ENCODE results near the gene ZDHHC5.
A peak's percentile ranks its signal among the peaks of the same experiment; 100 is the strongest.

The ZDHHC5 gene

DNA sequence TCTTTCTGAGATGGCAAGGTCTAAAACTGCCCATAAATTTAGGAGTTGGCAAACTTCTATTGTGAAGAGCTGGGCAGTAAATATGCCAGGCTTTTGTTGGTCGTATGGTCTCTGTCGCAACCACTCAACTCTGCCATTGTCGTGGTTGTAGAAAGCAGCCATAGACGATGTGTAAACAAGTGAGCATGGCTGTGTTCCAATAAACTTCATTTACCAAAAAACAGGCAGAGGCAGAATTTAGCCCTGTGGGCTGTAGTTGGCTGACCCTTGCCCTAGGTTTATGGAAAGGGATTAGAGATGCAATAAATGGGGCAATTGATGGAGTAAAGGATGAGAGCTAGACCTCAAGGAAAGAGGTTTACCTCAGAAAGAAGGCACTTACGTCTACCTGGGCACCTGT is 35.8 kb upstream of the ZDHHC5 start:
- no peak overlapping the region for H3K4me3 ChIP-seq (ENCODE audit: low read depth, low read length)
- H3K9ac ChIP-seq (ENCODE audit: low read length): no peak overlapping the region
- H2AFZ ChIP-seq (ENCODE audit: insufficient read depth, low read length, poor library complexity): no peak overlapping the region
- no peak overlapping the region for H4K91ac ChIP-seq (ENCODE audit: low read depth, low read length)
- no peak overlapping the region for H3K4ac ChIP-seq (ENCODE audit: low read depth, low read length)
- no peak overlapping the region for H2BK120ac ChIP-seq (ENCODE audit: insufficient read depth, low read length, poor library complexity)
- H3K79me1 ChIP-seq (ENCODE audit: low read length): no peaks in the 10 kb centered on the region
- H2BK5ac ChIP-seq (ENCODE audit: low read depth, low read length, poor library complexity): no peak overlapping the region
- no peak overlapping the region for H3K18ac ChIP-seq (ENCODE audit: low read length)
- H3K27me3 ChIP-seq (ENCODE audit: insufficient read depth, low read length): no peaks in the 10 kb centered on the region
- H4K8ac ChIP-seq (ENCODE audit: low read depth, low read length): no peak overlapping the region
- DNase-seq: no peak
- no peak overlapping the region for H3K4me2 ChIP-seq (ENCODE audit: low read length)
- peaks cover 3 to 5% of the 10 kb centered on the region in 2 experiments for H3K4me1 ChIP-seq (ENCODE audit: control insufficient read depth in 1 of 2, insufficient read depth in 2 of 2, low read length in 2 of 2)
- H3K79me2 ChIP-seq (ENCODE audit: control insufficient read depth, insufficient read depth, low read length, poor library complexity): no peaks in the 10 kb centered on the region
- H3K14ac ChIP-seq (ENCODE audit: low read length): no peak overlapping the region
- no peaks in the 10 kb centered on the region for H3K9me3 ChIP-seq (ENCODE audit: insufficient read depth, low read depth, low read length)
- no peak overlapping the region for H2BK12ac ChIP-seq (ENCODE audit: low read length)
- H2AK5ac ChIP-seq (ENCODE audit: low read length): no peak overlapping the region
- no peaks in the 10 kb centered on the region for H3K36me3 ChIP-seq (ENCODE audit: control insufficient read depth in 1 of 2, insufficient read depth in 2 of 2, low read length in 2 of 2)
- H3K23ac ChIP-seq (ENCODE audit: low read length): no peak overlapping the region
- H3K27ac ChIP-seq (ENCODE audit: low read depth, low read length): no peak overlapping the region
- H4K12ac ChIP-seq (ENCODE audit: low read depth, low read length): no peak overlapping the region
- WGBS (ENCODE audit: extremely low coverage, insufficient coverage, insufficient read length): no CpG with 5 or more reads among the region's 5 CpGs

GRCh38 chr11:57633394-57634070 is 34.4 kb upstream of the ZDHHC5 start:
- H3K9me3 ChIP-seq (ENCODE audit: insufficient read depth, low read depth, low read length): no peaks in the 10 kb centered on the region
- H4K8ac ChIP-seq (ENCODE audit: low read depth, low read length): no peak overlapping the region
- peaks cover 12% of the 10 kb centered on the region for H3K79me1 ChIP-seq (ENCODE audit: low read length)
- H3K36me3 ChIP-seq (ENCODE audit: control insufficient read depth in 1 of 2, insufficient read depth in 2 of 2, low read length in 2 of 2): no peaks in the 10 kb centered on the region
- WGBS (ENCODE audit: extremely low coverage, insufficient coverage, insufficient read length): no CpG with 5 or more reads among the region's 6 CpGs
- H3K18ac ChIP-seq (ENCODE audit: low read length): no peak overlapping the region
- no peak overlapping the region for H3K27ac ChIP-seq (ENCODE audit: low read depth, low read length)
- no peak overlapping the region for H2BK5ac ChIP-seq (ENCODE audit: low read depth, low read length, poor library complexity)
- no peak overlapping the region for H3K4me3 ChIP-seq (ENCODE audit: low read depth, low read length)
- no peak overlapping the region for H3K4me2 ChIP-seq (ENCODE audit: low read length)
- no peak overlapping the region for H3K4ac ChIP-seq (ENCODE audit: low read depth, low read length)
- H3K4me1 ChIP-seq (ENCODE audit: control insufficient read depth in 1 of 2, insufficient read depth in 2 of 2, low read length in 2 of 2): peaks cover 10 to 12% of the 10 kb centered on the region in 2 experiments
- no peak overlapping the region for H4K91ac ChIP-seq (ENCODE audit: low read depth, low read length)
- H3K27me3 ChIP-seq (ENCODE audit: insufficient read depth, low read length): no peaks in the 10 kb centered on the region
- H3K79me2 ChIP-seq (ENCODE audit: control insufficient read depth, insufficient read depth, low read length, poor library complexity): peaks cover 6% of the 10 kb centered on the region
- H2AK5ac ChIP-seq (ENCODE audit: low read length): no peak overlapping the region
- H3K23ac ChIP-seq (ENCODE audit: low read length): no peak overlapping the region
- DNase-seq: no peak
- no peak overlapping the region for H2AFZ ChIP-seq (ENCODE audit: insufficient read depth, low read length, poor library complexity)
- H2BK12ac ChIP-seq (ENCODE audit: low read length): peak overlapping the region; percentile 25
- no peak overlapping the region for H3K9ac ChIP-seq (ENCODE audit: low read length)
- H2BK120ac ChIP-seq (ENCODE audit: insufficient read depth, low read length, poor library complexity): peak overlapping the region; percentile 22
- no peak overlapping the region for H3K14ac ChIP-seq (ENCODE audit: low read length)
- H4K12ac ChIP-seq (ENCODE audit: low read depth, low read length): no peak overlapping the region

DNA sequence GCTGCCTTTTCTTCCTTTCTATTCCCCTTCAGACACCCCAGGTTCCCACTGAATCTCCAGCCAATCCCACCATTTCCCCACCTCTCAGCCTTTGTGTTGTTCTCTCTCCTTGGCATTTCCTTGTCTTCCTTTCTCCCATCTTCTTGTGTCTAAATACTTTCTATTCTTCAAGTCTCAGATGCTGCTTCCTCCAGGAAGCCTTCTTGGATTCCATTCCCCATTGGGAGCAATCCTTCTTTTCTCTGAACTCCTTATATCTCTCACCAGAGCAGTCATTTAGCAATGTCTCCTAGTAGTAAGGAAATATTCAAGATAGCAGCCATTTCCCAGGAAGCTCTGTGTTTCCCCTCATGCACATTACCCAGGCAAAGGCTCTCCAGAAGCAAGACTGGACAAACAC is 33.6 kb upstream of the ZDHHC5 start:
- no peak for DNase-seq
- H2BK5ac ChIP-seq (ENCODE audit: low read depth, low read length, poor library complexity): no peak overlapping the region
- H3K79me1 ChIP-seq (ENCODE audit: low read length): peaks cover 18% of the 10 kb centered on the region
- H2AFZ ChIP-seq (ENCODE audit: insufficient read depth, low read length, poor library complexity): no peak overlapping the region
- no peak overlapping the region for H3K23ac ChIP-seq (ENCODE audit: low read length)
- no peak overlapping the region for H2BK12ac ChIP-seq (ENCODE audit: low read length)
- H4K8ac ChIP-seq (ENCODE audit: low read depth, low read length): no peak overlapping the region
- peaks cover 10 to 12% of the 10 kb centered on the region in 2 experiments for H3K4me1 ChIP-seq (ENCODE audit: control insufficient read depth in 1 of 2, insufficient read depth in 2 of 2, low read length in 2 of 2)
- H2BK120ac ChIP-seq (ENCODE audit: insufficient read depth, low read length, poor library complexity): no peak overlapping the region
- H3K4me3 ChIP-seq (ENCODE audit: low read depth, low read length): no peak overlapping the region
- H4K12ac ChIP-seq (ENCODE audit: low read depth, low read length): no peak overlapping the region
- H3K36me3 ChIP-seq (ENCODE audit: control insufficient read depth in 1 of 2, insufficient read depth in 2 of 2, low read length in 2 of 2): no peaks in the 10 kb centered on the region
- peaks cover 12% of the 10 kb centered on the region for H3K79me2 ChIP-seq (ENCODE audit: control insufficient read depth, insufficient read depth, low read length, poor library complexity)
- H3K18ac ChIP-seq (ENCODE audit: low read length): no peak overlapping the region
- H3K4me2 ChIP-seq (ENCODE audit: low read length): no peak overlapping the region
- H3K9ac ChIP-seq (ENCODE audit: low read length): no peak overlapping the region
- no peak overlapping the region for H2AK5ac ChIP-seq (ENCODE audit: low read length)
- no peak overlapping the region for H3K27ac ChIP-seq (ENCODE audit: low read depth, low read length)
- no peaks in the 10 kb centered on the region for H3K9me3 ChIP-seq (ENCODE audit: insufficient read depth, low read depth, low read length)
- H3K14ac ChIP-seq (ENCODE audit: low read length): no peak overlapping the region
- H4K91ac ChIP-seq (ENCODE audit: low read depth, low read length): no peak overlapping the region
- H3K4ac ChIP-seq (ENCODE audit: low read depth, low read length): no peak overlapping the region
- no peaks in the 10 kb centered on the region for H3K27me3 ChIP-seq (ENCODE audit: insufficient read depth, low read length)

DNA sequence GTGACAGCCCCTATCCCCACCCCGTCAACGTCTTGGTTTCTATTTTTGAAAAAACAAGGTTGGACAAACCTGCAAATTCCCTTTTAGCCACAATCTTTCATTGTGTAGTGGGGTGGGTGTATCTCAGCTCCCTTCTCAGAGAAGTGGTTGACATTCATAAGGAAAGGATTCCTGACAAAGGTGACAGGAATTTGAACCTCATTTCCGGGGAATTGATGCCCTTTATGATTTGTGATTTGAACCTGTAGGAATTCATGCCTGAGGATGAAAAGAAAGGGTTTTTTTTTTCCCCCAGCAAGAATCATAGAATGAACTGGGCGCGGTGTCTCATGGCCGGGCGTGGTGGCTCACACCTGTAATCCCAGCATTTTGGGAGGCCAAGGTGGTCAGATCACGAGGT is 32.7 kb upstream of the ZDHHC5 start:
- no peak overlapping the region for H3K23ac ChIP-seq (ENCODE audit: low read length)
- no peak overlapping the region for H4K12ac ChIP-seq (ENCODE audit: low read depth, low read length)
- no peaks in the 10 kb centered on the region for H3K27me3 ChIP-seq (ENCODE audit: insufficient read depth, low read length)
- no peak overlapping the region for H2AK5ac ChIP-seq (ENCODE audit: low read length)
- H3K14ac ChIP-seq (ENCODE audit: low read length): no peak overlapping the region
- no peak overlapping the region for H4K8ac ChIP-seq (ENCODE audit: low read depth, low read length)
- H3K9me3 ChIP-seq (ENCODE audit: insufficient read depth, low read depth, low read length): no peaks in the 10 kb centered on the region
- no peak overlapping the region for H3K4me2 ChIP-seq (ENCODE audit: low read length)
- no peak overlapping the region for H3K4me3 ChIP-seq (ENCODE audit: low read depth, low read length)
- H2AFZ ChIP-seq (ENCODE audit: insufficient read depth, low read length, poor library complexity): no peak overlapping the region
- no peak overlapping the region for H3K4ac ChIP-seq (ENCODE audit: low read depth, low read length)
- no peak overlapping the region for H3K9ac ChIP-seq (ENCODE audit: low read length)
- H2BK120ac ChIP-seq (ENCODE audit: insufficient read depth, low read length, poor library complexity): no peak overlapping the region
- H3K18ac ChIP-seq (ENCODE audit: low read length): no peak overlapping the region
- H2BK5ac ChIP-seq (ENCODE audit: low read depth, low read length, poor library complexity): no peak overlapping the region
- peaks cover 17% of the 10 kb centered on the region for H3K79me2 ChIP-seq (ENCODE audit: control insufficient read depth, insufficient read depth, low read length, poor library complexity)
- peaks cover 12 to 15% of the 10 kb centered on the region in 2 experiments for H3K4me1 ChIP-seq (ENCODE audit: control insufficient read depth in 1 of 2, insufficient read depth in 2 of 2, low read length in 2 of 2)
- peaks cover 26% of the 10 kb centered on the region for H3K79me1 ChIP-seq (ENCODE audit: low read length)
- H4K91ac ChIP-seq (ENCODE audit: low read depth, low read length): no peak overlapping the region
- no peak overlapping the region for H3K27ac ChIP-seq (ENCODE audit: low read depth, low read length)
- WGBS (ENCODE audit: extremely low coverage, insufficient coverage, insufficient read length): no CpG with 5 or more reads among the region's 8 CpGs
- no peaks in the 10 kb centered on the region for H3K36me3 ChIP-seq (ENCODE audit: control insufficient read depth in 1 of 2, insufficient read depth in 2 of 2, low read length in 2 of 2)
- H2BK12ac ChIP-seq (ENCODE audit: low read length): no peak overlapping the region
- DNase-seq: peak in 1 of 2 donors; percentile 39
